LNCaP clone FGC (cell line): ENCODE results near the gene MED26.
A peak's percentile ranks its signal among the peaks of the same experiment; 100 is the strongest.

Source experiments
- DNase-seq: peaks from one replicate; pipeline ENCODE4 v3.0.0-alpha.2; 2011; ENCODE audit warnings: low read depth
- H3K4me3 ChIP-seq: 2 replicates; pipeline ENCODE4 v1.5.1; 2011; ENCODE audit warnings: mild to moderate bottlenecking, low read depth, low read length, control low read depth
- CTCF ChIP-seq: IDR thresholded peaks from 2 replicates; pipeline ENCODE4 v1.5.1; 2012; ENCODE audit warnings: mild to moderate bottlenecking; ENCODE audit not compliant: control insufficient read depth, insufficient read depth; ENCODE audit errors: extremely low read depth

The MED26 gene

DNA sequence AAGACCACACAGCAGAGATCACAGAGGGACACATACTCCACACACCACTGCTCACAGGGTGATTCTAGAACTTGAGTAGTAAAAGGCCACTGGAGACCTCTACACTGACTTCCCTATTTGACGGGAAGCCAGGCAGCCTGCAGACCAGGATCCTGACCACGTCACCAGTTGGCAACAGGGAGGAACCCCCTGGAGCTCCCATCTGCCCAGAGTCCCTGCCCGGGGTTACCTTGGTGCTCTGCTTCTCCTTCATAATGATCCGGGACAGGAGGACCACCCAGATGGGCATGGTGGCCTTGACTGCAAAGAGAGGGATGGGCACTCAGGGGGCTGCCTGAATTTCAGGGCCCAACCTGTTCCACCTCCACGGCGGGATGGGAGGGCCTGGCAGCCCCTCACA, 56.7 kb downstream of the MED26 start:
- DNase-seq, result no peak
- H3K4me3 ChIP-seq, result peak overlapping the region; percentile 75
- no peak for TF ChIP-seq CTCF

DNA sequence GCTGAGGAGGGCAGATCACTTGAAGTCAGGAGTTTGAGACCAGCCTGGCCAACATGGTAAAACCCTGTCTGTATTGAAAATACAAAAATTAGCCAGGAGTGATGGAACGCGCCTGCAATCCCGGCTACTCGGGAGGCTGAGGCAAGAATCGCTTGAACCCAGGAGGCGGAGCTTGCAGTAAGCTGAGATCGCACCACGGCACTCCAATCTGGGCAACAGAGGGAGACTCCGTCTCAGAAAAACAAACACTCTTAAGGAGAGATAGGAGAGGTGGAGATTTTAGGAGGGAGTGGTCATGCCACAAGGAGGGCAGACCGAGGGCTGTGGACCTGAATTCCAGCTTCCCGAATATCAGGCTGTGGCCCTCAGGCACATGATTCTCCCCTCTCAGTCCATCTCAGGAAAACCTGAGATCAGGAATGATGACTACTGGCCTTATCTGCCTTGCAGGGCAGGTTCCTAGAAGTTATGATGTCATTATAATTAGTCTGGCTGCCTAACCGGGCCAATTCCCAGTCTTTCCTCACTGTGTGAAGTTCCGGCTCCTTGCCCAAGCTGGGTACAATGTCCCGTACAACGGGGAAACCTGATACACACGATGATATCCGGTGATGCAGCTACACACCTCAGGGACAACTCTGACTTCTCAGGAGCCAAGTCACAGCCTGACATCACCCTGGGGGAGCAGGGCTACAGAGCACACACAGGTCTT, 58.2 kb downstream of the MED26 start:
- TF ChIP-seq CTCF, result peak; percentile 27
- DNase-seq, result peak; percentile 74
- peak overlapping the region; percentile 41 for H3K4me3 ChIP-seq

DNA sequence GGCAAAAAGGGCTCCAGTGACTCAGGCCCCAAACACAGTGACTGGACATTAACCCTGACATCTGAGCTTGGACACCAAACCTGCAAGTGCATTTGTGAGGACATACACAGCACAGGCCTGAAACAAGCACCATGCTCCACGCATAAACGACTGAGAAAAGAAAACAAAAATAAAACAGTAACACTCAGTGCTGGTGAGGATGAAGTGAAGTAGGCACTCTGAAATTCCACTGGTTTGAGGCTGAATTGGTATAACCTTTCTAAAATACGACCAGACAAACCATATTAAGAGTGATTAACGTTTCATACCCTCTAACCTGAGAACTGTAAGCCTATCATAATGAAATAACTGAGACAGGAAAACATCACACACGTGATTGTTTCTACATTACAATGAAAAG, 61.3 kb downstream of the MED26 start:
- no peak for TF ChIP-seq CTCF
- DNase-seq, result no peak
- H3K4me3 ChIP-seq, result no peak overlapping the region

DNA sequence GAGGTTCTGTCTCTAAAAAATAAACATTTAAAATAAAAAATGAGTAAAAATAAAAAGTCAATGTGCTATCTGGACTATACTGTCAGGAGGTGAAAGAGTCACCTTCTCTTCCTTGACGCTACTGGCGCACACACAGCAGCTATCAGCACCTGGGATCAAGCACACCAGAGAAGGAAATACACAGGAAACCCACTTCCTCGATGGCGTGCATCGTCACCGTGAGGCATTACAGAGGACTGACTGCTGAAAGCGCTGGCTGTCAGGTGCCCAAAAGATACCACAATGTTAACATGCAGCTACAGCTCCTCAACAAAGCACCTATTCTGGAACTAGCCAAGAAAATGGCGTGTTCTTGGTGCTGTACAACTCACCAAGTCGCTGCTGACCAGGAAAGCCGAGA, 61.8 kb downstream of the MED26 start:
- TF ChIP-seq CTCF, result no peak
- H3K4me3 ChIP-seq, result no peak overlapping the region
- DNase-seq, result no peak

- DNase-seq, result peak; percentile 82
- H3K4me3 ChIP-seq, result peak overlapping the region; percentile 22
- TF ChIP-seq CTCF, result 0 out of 2 replicates have a peak, but pooled peaks have one; percentile 22
Observed at GRCh38 chr19:16564842-16565241, 63.2 kb downstream of the MED26 start.

DNA sequence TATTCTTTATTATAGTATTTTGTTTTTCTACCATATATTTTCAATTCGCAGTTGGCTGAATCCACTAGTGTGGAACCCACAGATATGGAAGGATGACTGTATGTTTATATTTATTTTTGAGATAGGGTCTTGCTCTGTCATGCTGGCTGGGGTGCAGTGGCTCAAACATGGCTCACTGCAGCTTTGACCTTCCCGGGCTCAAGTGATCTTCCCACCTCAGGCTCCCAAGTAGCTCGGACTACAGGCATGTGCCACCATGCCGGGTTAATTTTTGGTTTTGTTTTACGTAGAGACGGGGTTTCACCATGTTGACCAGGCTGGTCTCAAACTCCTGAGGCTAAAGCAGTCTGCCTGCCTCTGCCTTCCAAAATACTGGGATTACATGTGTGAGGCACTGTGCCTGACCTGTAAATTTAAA, 65.4 kb downstream of the MED26 start:
- no peak for TF ChIP-seq CTCF
- DNase-seq, result no peak
- no peak overlapping the region for H3K4me3 ChIP-seq

DNA sequence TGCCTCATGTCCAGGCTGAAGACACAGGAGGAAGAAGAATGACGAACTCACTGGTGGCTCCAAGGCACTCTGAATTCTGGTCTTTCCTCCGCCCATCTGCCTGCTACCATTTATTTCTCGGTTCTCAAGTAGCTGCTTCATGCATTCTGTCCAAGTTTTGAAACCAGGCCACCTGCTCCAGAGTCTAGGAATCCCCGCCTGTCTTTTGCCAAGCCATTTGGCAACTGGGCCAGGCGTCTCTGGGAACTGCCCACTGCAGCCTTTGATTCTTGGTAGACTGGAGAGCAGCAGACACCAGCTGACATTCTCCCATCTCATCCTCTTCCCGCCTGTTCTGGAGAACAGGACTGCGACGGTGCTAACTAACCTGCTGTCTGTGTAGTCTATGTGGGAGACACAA, 66.6 kb downstream of the MED26 start:
- TF ChIP-seq CTCF, result no peak
- H3K4me3 ChIP-seq, result no peak overlapping the region
- no peak for DNase-seq
